HUES48 (cell line): Measurements from ENCODE around the gene CACNA1C.

Experiments used
- H3K27ac ChIP-seq: one replicate; pipeline ENCODE4 v1.7.0; 2013; ENCODE audit warnings: low read depth, low read length, inconsistent platforms
- H3K27me3 ChIP-seq: 2 replicates; pipeline ENCODE4 v1.6.1; 2013; ENCODE audit warnings: mild to moderate bottlenecking, low read length; ENCODE audit not compliant: control insufficient read depth, insufficient read depth
- H3K36me3 ChIP-seq: 2 replicates; pipeline ENCODE4 v1.6.1; 2013; ENCODE audit warnings: low read length; ENCODE audit not compliant: control insufficient read depth, insufficient read depth
- H3K4me1 ChIP-seq: 2 replicates; pipeline ENCODE4 v1.6.1; 2013; ENCODE audit warnings: mild to moderate bottlenecking, low read length; ENCODE audit not compliant: control insufficient read depth, insufficient read depth
- H3K4me3 ChIP-seq: 2 replicates; pipeline ENCODE4 v1.5.1; 2013; ENCODE audit warnings: mild to moderate bottlenecking, low read depth, low read length
- H3K9ac ChIP-seq: 2 replicates; pipeline ENCODE4 v1.6.1; 2013; ENCODE audit warnings: mild to moderate bottlenecking, low read depth, low read length, moderate library complexity
- H3K9me3 ChIP-seq: 2 replicates; pipeline ENCODE4 v1.6.1; 2013; ENCODE audit warnings: low read length; ENCODE audit not compliant: control insufficient read depth, insufficient read depth

The CACNA1C gene

GRCh38 chr12:2644683-2645405, 592.1 kb downstream of the CACNA1C start:
- Histone ChIP-seq H3K9ac (no peak overlapping the region), H3K36me3 (no peaks in the 10 kb centered on the region), H3K4me3 (no peak overlapping the region), H3K9me3 (no peaks in the 10 kb centered on the region), H3K4me1 (peaks cover 11% of the 10 kb centered on the region), H3K27me3 (no peaks in the 10 kb centered on the region), H3K27ac (no peak overlapping the region)

GRCh38 chr12:2645460-2645859, 592.7 kb downstream of the CACNA1C start:
- Histone ChIP-seq H3K4me3 (no peak overlapping the region), H3K27ac (no peak overlapping the region), H3K36me3 (no peaks in the 10 kb centered on the region), H3K27me3 (no peaks in the 10 kb centered on the region), H3K9ac (no peak overlapping the region), H3K4me1 (peaks cover 10% of the 10 kb centered on the region), H3K9me3 (no peaks in the 10 kb centered on the region)

GRCh38 chr12:2646341-2646740, 593.6 kb downstream of the CACNA1C start:
- Histone ChIP-seq H3K27ac (no peak overlapping the region), H3K27me3 (no peaks in the 10 kb centered on the region), H3K36me3 (no peaks in the 10 kb centered on the region), H3K4me3 (no peak overlapping the region), H3K4me1 (peaks cover 1% of the 10 kb centered on the region; the same call in 1 of the 2 replicates), H3K9ac (no peak overlapping the region), H3K9me3 (no peaks in the 10 kb centered on the region)

- Histone ChIP-seq H3K4me1 (no peaks in the 10 kb centered on the region), H3K27me3 (no peaks in the 10 kb centered on the region), H3K36me3 (no peaks in the 10 kb centered on the region), H3K9ac (no peak overlapping the region), H3K9me3 (no peaks in the 10 kb centered on the region), H3K27ac (no peak overlapping the region), H3K4me3 (no peak overlapping the region)
Observed at GRCh38 chr12:2647186-2647585, 594.4 kb downstream of the CACNA1C start.

- Histone ChIP-seq H3K9ac (no peak overlapping the region), H3K27me3 (no peaks in the 10 kb centered on the region), H3K9me3 (no peaks in the 10 kb centered on the region), H3K36me3 (no peaks in the 10 kb centered on the region), H3K27ac (no peak overlapping the region), H3K4me3 (no peak overlapping the region), H3K4me1 (no peaks in the 10 kb centered on the region)
Observed at GRCh38 chr12:2648406-2648805, 595.6 kb downstream of the CACNA1C start.

GRCh38 chr12:2649201-2650030, 596.6 kb downstream of the CACNA1C start:
- Histone ChIP-seq H3K9me3 (no peaks in the 10 kb centered on the region), H3K4me1 (no peaks in the 10 kb centered on the region), H3K9ac (no peak overlapping the region), H3K27ac (no peak overlapping the region), H3K36me3 (no peaks in the 10 kb centered on the region), H3K27me3 (no peaks in the 10 kb centered on the region), H3K4me3 (no peak overlapping the region)

- H3K27ac ChIP-seq = no peak overlapping the region
- no peaks in the 10 kb centered on the region for H3K9me3 ChIP-seq
- H3K4me3 ChIP-seq = no peak overlapping the region
- H3K36me3 ChIP-seq = no peaks in the 10 kb centered on the region
- no peak overlapping the region for H3K9ac ChIP-seq
- no peaks in the 10 kb centered on the region for H3K27me3 ChIP-seq
- H3K4me1 ChIP-seq = no peaks in the 10 kb centered on the region
Observed at GRCh38 chr12:2650261-2651067, 597.7 kb downstream of the CACNA1C start.

- H3K36me3 ChIP-seq = no peaks in the 10 kb centered on the region
- H3K27me3 ChIP-seq = no peaks in the 10 kb centered on the region
Observed at GRCh38 chr12:2651068-2651965, 598.5 kb downstream of the CACNA1C start.

GRCh38 chr12:2652011-2652400, 599.2 kb downstream of the CACNA1C start:
- Histone ChIP-seq H3K9me3 (no peaks in the 10 kb centered on the region), H3K4me3 (no peak overlapping the region), H3K4me1 (no peaks in the 10 kb centered on the region), H3K9ac (no peak overlapping the region), H3K36me3 (no peaks in the 10 kb centered on the region), H3K27ac (no peak overlapping the region), H3K27me3 (no peaks in the 10 kb centered on the region)

More at GRCh38 chr12:2651068-2651965, 598.5 kb downstream of the CACNA1C start:
- Histone ChIP-seq H3K9me3 (no peaks in the 10 kb centered on the region), H3K4me3 (no peak overlapping the region), H3K4me1 (no peaks in the 10 kb centered on the region), H3K27ac (no peak overlapping the region), H3K9ac (no peak overlapping the region)

GRCh38 chr12:2652401-2653081, 599.8 kb downstream of the CACNA1C start:
- H3K4me1 ChIP-seq = no peaks in the 10 kb centered on the region
- H3K4me3 ChIP-seq = no peak overlapping the region
- no peaks in the 10 kb centered on the region for H3K36me3 ChIP-seq
- no peak overlapping the region for H3K27ac ChIP-seq
- no peaks in the 10 kb centered on the region for H3K27me3 ChIP-seq
- H3K9ac ChIP-seq = no peak overlapping the region
- H3K9me3 ChIP-seq = no peaks in the 10 kb centered on the region
